Spleen (tissue), 11 donors: ENCODE measurements around the gene TCF7. TPM values are rescaled to one million over a fixed set of nuclear protein-coding genes. Genes with fewer than 3 reads are reported as not detected.

Experiments
- DNase-seq: peaks from one replicate; pipeline ENCODE4 v3.0.0-alpha.2; 2020
- H3K27ac ChIP-seq, 8 donors: fragments of 200-600 bp; sonication (generic) in 7 of 8; 1 replicate in 4 of 8; 2 replicates in 4 of 8; pipeline versions ENCODE4 v1.5.0 to v1.8.0; 2016 to 2021; ENCODE audit warnings: inconsistent platforms in 4 of 8, mild to moderate bottlenecking in 4 of 8, moderate library complexity in 1 of 8
- H3K27me3 ChIP-seq, 7 donors: fragments of 200-600 bp; sonication (generic) in 6 of 7; replicated peaks in 1 of 7; 1 replicate in 4 of 7; 2 replicates in 3 of 7; pipeline versions ENCODE4 v1.5.0 to v1.8.0; 2016 to 2021; ENCODE audit warnings: inconsistent platforms in 3 of 7, mild to moderate bottlenecking in 1 of 7
- H3K36me3 ChIP-seq, 6 donors: fragments of 200-600 bp; sonication (generic) in 5 of 6; 1 replicate in 4 of 6; 2 replicates in 2 of 6; pipeline versions ENCODE4 v1.5.0 to v1.8.0; 2016 to 2021; ENCODE audit warnings: inconsistent platforms in 2 of 6
- H3K4me1 ChIP-seq, 6 donors: fragments of 200-600 bp; sonication (generic) in 5 of 6; 1 replicate in 3 of 6; 2 replicates in 3 of 6; pipeline versions ENCODE4 v1.5.0 to v1.8.0; 2016 to 2021; ENCODE audit warnings: inconsistent platforms in 3 of 6
- H3K4me3 ChIP-seq, 8 donors: fragments of 200-600 bp; sonication (generic) in 7 of 8; 1 replicate in 4 of 8; 2 replicates in 4 of 8; pipeline versions ENCODE4 v1.5.0 to v1.8.0; 2016 to 2021; ENCODE audit warnings: inconsistent platforms in 4 of 8, mild to moderate bottlenecking in 4 of 8, moderate library complexity in 2 of 8
- H3K9me3 ChIP-seq, 8 donors: fragments of 200-600 bp; sonication (generic) in 7 of 8; 1 replicate in 4 of 8; 2 replicates in 4 of 8; pipeline versions ENCODE4 v1.5.0 to v1.8.0; 2016 to 2021; ENCODE audit warnings: inconsistent platforms in 4 of 8
- POLR2A ChIP-seq, 3 donors: fragments of 450-650 bp; IDR thresholded peaks; one replicate each; pipeline ENCODE4 v1.5.1; 2017; ENCODE audit warnings: antibody characterized with exemption in 3 of 3, mild to moderate bottlenecking in 1 of 3
- POLR2AphosphoS5 ChIP-seq, 3 donors: sonication (generic); formaldehyde crosslinking; IDR thresholded peaks; one replicate each; pipeline ENCODE4 v1.5.1; 2017; ENCODE audit warnings: antibody characterized with exemption in 3 of 3
- WGBS, 5 donors: extraction: QIAGEN DNeasy Blood & Tissue Kit in 3 of 5; methylation state at CpG; one replicate each; pipeline versions ENCODE4 v1.1.5 to v1.1.7; 2013 to 2018; 5-methylcytosine and 5-hydroxymethylcytosine counted together
- intact Hi-C: fragments of 100-400 bp; cut with DNase I; formaldehyde crosslinking; loops from one replicate; pipeline ENCODE4 v1.15.0; 2023; ENCODE audit warnings: low total_unique reads
- polyA plus RNA-seq, 3 donors: library from polyadenylated mRNA; stranded (reverse); fragments of 200-250 nt; gene quantifications; one replicate each; pipeline ENCODE4 v1.2.1, GENCODE V29; 2013
- total RNA-seq, 7 donors: library from RNA; depleted of rRNA in 3 of 7; stranded (reverse); fragments of >200 nt in 3 of 7; fragmentation: NEBNext Ultra II Directional in 4 of 7; extraction: Animal tissue kit (Norgen Biotek cat#: 25700) in 4 of 7; gene quantifications; one replicate each; pipeline versions ENCODE4 v1.1.0 to v1.2.1, GENCODE V29; 2016 to 2021
- TF ChIP-seq, protein P1 (sequence below), 11 experiments: fragments of 200-600 bp in 7 of 11; fragments of 450-650 bp in 4 of 11; sonication (generic) in 4 of 11; IDR thresholded peaks in 8 of 11; conservative IDR thresholded peaks in 3 of 11; 1 replicate in 7 of 11; 2 replicates in 4 of 11; pipeline versions ENCODE4 v1.4.0 to v1.8.0; 2016 to 2021; ENCODE audit warnings: antibody characterized with exemption in 11 of 11, inconsistent platforms in 4 of 11, mild to moderate bottlenecking in 1 of 11
- donor health status: healthy with polysubstance abuse.
- donor health status: DM: no; HTN: no; CAD: no; lungs with moderate emphysema.
- donor health status: DM: no; HTN: no; CAD: no.
- donor health status: Bipolar disorder and iron deficiency.
- donor health status: healthy.
- donor health status: DM: no; HTN: no; CAD: no.
- donor health status: DM: yes; HTN: yes; CAD: no.

TCF7 gene
- total and polyA plus RNA-seq, 10 donors = 13.7 to 88.3 (median 36.8) TPM

DNA sequence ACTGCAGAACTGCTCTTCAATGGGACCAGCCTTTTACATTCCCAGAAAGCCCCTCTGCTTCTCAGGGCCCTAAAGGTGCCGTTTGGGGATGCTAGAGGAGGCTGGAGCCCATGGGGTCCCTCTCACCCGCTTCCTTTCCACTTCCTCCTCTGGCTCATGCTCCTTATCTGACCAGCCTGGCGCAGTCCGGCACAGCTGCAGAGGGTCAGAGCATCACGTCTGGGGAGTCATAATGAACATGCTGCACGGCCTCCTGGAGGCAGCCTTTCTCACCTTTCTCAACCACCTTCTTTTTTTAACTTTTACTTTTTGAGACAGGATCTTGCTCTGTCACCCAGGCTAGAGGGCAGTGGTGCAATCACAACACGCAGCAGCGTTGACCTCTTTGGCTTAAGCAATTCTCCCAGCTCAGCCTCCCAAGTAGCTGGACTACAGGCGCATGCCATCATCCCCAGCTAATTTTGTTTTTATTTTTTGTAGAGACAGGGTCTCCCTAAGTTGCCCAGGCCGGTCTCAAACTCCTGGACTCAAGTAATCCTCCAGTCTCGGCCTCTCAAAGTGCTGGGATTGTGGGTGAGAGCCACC lies 15.1 kb upstream of the TCF7 start:
- Histone ChIP-seq H3K36me3 (no peaks in the 10 kb centered on the region), H3K4me1 (peaks cover 27 to 60% (median 42%) of the 10 kb centered on the region in 6 donors), H3K27me3 (no peaks in the 10 kb centered on the region), H3K27ac (peak overlapping the region; percentile 68 to 84 (median 76)), H3K9me3 (no peaks in the 10 kb centered on the region), H3K4me3 (no peak overlapping the region)
- TF ChIP-seq POLR2A (IDR thresholded peaks at IDR 0.05) = no peak
- no peak for TF ChIP-seq POLR2AphosphoS5 (IDR thresholded peaks at IDR 0.05)
- TF ChIP-seq, protein P1, sequence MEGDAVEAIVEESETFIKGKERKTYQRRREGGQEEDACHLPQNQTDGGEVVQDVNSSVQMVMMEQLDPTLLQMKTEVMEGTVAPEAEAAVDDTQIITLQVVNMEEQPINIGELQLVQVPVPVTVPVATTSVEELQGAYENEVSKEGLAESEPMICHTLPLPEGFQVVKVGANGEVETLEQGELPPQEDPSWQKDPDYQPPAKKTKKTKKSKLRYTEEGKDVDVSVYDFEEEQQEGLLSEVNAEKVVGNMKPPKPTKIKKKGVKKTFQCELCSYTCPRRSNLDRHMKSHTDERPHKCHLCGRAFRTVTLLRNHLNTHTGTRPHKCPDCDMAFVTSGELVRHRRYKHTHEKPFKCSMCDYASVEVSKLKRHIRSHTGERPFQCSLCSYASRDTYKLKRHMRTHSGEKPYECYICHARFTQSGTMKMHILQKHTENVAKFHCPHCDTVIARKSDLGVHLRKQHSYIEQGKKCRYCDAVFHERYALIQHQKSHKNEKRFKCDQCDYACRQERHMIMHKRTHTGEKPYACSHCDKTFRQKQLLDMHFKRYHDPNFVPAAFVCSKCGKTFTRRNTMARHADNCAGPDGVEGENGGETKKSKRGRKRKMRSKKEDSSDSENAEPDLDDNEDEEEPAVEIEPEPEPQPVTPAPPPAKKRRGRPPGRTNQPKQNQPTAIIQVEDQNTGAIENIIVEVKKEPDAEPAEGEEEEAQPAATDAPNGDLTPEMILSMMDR (IDR thresholded peaks at IDR 0.05 in 8 of 11, conservative IDR thresholded peaks at IDR 0.05 in 3 of 11) = no peak
- DNase-seq = no peak
- 60 to 73% (median 70%) methylated on average over 11 of the region's 11 CpGs for WGBS, 5 donors
- intact Hi-C loops = no loop called here

DNA sequence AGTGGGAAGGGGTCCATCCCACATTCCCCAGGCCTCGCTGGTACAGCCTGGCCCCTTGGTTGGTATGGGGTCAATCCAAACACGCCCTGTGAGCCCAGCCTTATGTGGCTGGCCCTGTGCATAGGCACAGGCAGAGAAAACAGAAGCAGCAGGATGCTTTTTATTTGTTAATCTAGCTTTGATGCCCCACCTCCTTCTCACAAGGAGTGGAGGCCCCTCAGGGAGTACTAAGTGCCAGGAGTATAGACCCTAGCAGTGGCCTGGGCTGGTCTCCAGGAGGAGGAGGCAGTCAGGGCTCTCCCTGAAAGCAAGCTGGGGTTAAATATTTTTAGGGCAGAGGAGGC lies 14.6 kb upstream of the TCF7 start:
- intact Hi-C loops = loop anchor here (5.0 kb wide), 1 partner anchor 47 kb away; no protein-coding TSS in a partner anchor
- DNase-seq = no peak
- 71 to 92% (median 86%) methylated on average over 1 to 2 of the region's 2 CpGs for WGBS, 5 donors
- H3K36me3 ChIP-seq = no peaks in the 10 kb centered on the region
- H3K9me3 ChIP-seq = no peaks in the 10 kb centered on the region
- H3K27me3 ChIP-seq = no peaks in the 10 kb centered on the region
- peak overlapping the region in 1 of 8 donors; percentile 36 for H3K4me3 ChIP-seq
- TF ChIP-seq POLR2AphosphoS5 (IDR thresholded peaks at IDR 0.05) = no peak
- TF ChIP-seq, protein P1 (IDR thresholded peaks at IDR 0.05 in 8 of 11, conservative IDR thresholded peaks at IDR 0.05 in 3 of 11) = peak in 1 of 11 experiments; percentile 9
- H3K27ac ChIP-seq = peak overlapping the region; percentile 68 to 84 (median 76)
- H3K4me1 ChIP-seq = peaks cover 27 to 65% (median 48%) of the 10 kb centered on the region in 6 donors

DNA sequence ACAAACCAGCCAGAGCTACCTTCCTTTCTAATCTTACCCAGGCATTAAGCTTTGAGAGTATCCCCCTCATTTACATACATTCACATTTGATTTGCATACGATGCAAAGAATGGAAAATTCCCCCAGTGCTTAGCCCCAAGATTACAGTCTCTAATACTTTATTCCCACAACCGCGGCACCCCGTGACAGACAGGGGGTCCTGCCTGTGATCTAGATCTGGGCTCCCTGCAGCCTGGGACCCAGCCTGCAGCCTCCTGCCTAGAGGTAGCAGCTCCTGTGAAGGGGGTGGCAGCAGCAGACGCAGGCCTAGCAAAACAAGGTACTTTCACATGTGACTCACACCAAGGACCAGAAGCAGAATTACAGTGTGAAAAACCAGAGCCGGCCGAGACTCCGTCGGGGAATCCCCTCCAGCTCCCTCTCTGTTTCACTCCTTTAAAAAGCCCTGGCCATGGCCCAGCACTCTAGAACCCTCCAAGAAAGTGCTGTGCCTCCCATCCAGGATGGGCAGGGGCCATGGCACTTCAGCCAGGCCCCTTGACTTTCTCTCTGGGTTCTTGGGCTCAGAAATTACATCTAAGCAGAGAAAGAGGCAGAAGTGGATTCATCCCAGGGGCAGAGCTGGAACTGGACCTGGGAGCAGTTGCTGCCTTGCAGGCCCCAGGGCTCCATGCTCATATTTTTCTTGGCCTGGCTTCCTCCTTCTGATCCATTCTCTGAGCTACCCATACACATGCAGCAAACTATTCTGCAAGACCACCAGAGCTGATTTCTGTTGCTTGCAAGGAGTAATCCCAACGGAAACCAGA lies 14.0 kb upstream of the TCF7 start:
- peak; percentile 87 for DNase-seq
- Histone ChIP-seq H3K27me3 (no peaks in the 10 kb centered on the region), H3K4me1 (peaks cover 27 to 71% (median 51%) of the 10 kb centered on the region in 6 donors), H3K36me3 (no peaks in the 10 kb centered on the region), H3K4me3 (peak overlapping the region in 1 of 8 donors; percentile 36), H3K9me3 (no peaks in the 10 kb centered on the region), H3K27ac (peak overlapping the region; percentile 68 to 84 (median 76))
- WGBS, 5 donors = 39 to 63% (median 53%) methylated on average over 10 of the region's 10 CpGs
- TF ChIP-seq, protein P1 (IDR thresholded peaks at IDR 0.05 in 8 of 11, conservative IDR thresholded peaks at IDR 0.05 in 3 of 11) = peak in 1 of 11 experiments; percentile 4
- TF ChIP-seq POLR2AphosphoS5 (IDR thresholded peaks at IDR 0.05) = peak; percentile 40 to 70 (median 47)
- TF ChIP-seq POLR2A (IDR thresholded peaks at IDR 0.05) = no peak
- intact Hi-C loops = loop anchor here (5.0 kb wide), 1 partner anchor 47 kb away; no protein-coding TSS in a partner anchor
